Transverse colon (tissue), 4 donors: Measurements from ENCODE around the gene SCAI.

Experiments used
- EP300 ChIP-seq: sonication (generic); formaldehyde crosslinking; IDR thresholded peaks from one replicate; pipeline ENCODE4 v1.6.1; 2017; ENCODE audit warnings: antibody characterized with exemption, low read depth
- POLR2A ChIP-seq: fragments of 450-650 bp; IDR thresholded peaks from one replicate; pipeline ENCODE4 v1.6.1; 2016; ENCODE audit warnings: antibody characterized with exemption, mild to moderate bottlenecking, moderate library complexity
- POLR2AphosphoS5 ChIP-seq, 3 donors: sonication (generic); formaldehyde crosslinking; IDR thresholded peaks; one replicate each; pipeline ENCODE4 v1.6.1; 2016; ENCODE audit warnings: antibody characterized with exemption in 3 of 3
- TF ChIP-seq, protein P1 (sequence below), 5 experiments: fragments of 200-600 bp in 3 of 5; fragments of 450-650 bp in 2 of 5; sonication (generic) in 3 of 5; IDR thresholded peaks; 1 replicate in 2 of 5; 2 replicates in 3 of 5; pipeline ENCODE4 v1.5.1; 2016 to 2017; ENCODE audit warnings: antibody characterized with exemption in 5 of 5, inconsistent platforms in 3 of 5, mild to moderate bottlenecking in 2 of 5, moderate library complexity in 1 of 5

DNA sequence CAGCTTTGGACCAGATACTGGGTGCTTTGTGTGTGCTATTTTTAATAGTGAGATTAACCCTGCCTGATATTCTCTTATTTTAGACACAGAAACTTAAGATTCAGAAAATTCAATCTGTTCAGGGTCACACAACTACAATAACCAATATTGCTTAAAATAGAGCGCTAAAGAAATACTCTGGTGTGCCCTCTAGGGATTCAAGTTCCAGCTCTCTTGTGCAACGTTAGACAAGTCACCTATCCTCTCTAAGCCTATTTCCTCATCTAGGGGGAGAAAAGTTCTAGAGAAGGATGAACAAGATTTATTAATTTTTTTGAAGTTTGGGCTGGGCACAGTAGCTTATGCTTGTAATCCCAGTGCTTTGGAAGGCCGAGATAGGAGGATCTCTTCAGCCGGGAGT is 2.1 kb upstream of the SCAI start:
- TF ChIP-seq, protein P1, sequence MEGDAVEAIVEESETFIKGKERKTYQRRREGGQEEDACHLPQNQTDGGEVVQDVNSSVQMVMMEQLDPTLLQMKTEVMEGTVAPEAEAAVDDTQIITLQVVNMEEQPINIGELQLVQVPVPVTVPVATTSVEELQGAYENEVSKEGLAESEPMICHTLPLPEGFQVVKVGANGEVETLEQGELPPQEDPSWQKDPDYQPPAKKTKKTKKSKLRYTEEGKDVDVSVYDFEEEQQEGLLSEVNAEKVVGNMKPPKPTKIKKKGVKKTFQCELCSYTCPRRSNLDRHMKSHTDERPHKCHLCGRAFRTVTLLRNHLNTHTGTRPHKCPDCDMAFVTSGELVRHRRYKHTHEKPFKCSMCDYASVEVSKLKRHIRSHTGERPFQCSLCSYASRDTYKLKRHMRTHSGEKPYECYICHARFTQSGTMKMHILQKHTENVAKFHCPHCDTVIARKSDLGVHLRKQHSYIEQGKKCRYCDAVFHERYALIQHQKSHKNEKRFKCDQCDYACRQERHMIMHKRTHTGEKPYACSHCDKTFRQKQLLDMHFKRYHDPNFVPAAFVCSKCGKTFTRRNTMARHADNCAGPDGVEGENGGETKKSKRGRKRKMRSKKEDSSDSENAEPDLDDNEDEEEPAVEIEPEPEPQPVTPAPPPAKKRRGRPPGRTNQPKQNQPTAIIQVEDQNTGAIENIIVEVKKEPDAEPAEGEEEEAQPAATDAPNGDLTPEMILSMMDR (IDR thresholded peaks at IDR 0.05): no peak
- TF ChIP-seq POLR2AphosphoS5 (IDR thresholded peaks at IDR 0.05) (no peak), POLR2A (no peak), EP300 (no peak)
